SU-DHL-6 (cell line): ENCODE results near the gene UGT1A6.

Experiments
- EZH2phosphoT487 ChIP-seq: fragments of 200-600 bp; sonication (generic), shearing (Covaris generic); conservative IDR thresholded peaks from 2 replicates; pipeline ENCODE4 v1.6.1; 2018; ENCODE audit warnings: mild to moderate bottlenecking, antibody characterized with exemption, low read length, moderate library complexity, mixed read lengths
- TF ChIP-seq, protein P1 (sequence below): fragments of 200-600 bp; sonication (generic); IDR thresholded peaks from one replicate; pipeline ENCODE4 v1.5.1; 2017; ENCODE audit warnings: antibody characterized with exemption, mild to moderate bottlenecking, low read length, moderate library complexity; ENCODE audit not compliant: insufficient read depth, poor library complexity, severe bottlenecking

DNA sequence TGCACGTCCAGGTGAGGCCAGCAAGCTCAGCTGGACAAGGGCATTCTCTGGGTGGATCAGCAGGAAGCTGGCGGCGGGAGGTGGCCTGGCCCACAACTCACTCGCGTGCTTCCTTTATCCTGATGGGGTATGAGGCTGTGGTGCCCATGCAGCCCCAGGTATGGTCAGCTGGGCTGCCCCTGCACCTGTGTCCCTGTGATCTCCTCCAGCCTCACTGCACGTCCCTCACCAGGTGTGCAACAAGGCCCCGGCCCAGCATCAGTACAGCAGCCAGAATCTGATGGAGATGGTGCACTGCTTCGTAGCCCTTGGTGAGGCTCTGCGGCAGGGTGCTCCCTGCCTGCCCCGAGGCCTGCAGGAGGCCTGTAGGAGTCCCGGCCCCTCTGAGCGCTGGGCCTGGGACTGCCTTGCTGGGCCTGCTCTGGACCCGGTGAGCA, 103.1 kb downstream of the UGT1A6 start:
- TF ChIP-seq, protein P1, sequence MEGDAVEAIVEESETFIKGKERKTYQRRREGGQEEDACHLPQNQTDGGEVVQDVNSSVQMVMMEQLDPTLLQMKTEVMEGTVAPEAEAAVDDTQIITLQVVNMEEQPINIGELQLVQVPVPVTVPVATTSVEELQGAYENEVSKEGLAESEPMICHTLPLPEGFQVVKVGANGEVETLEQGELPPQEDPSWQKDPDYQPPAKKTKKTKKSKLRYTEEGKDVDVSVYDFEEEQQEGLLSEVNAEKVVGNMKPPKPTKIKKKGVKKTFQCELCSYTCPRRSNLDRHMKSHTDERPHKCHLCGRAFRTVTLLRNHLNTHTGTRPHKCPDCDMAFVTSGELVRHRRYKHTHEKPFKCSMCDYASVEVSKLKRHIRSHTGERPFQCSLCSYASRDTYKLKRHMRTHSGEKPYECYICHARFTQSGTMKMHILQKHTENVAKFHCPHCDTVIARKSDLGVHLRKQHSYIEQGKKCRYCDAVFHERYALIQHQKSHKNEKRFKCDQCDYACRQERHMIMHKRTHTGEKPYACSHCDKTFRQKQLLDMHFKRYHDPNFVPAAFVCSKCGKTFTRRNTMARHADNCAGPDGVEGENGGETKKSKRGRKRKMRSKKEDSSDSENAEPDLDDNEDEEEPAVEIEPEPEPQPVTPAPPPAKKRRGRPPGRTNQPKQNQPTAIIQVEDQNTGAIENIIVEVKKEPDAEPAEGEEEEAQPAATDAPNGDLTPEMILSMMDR, result no peak
- TF ChIP-seq EZH2phosphoT487, result no peak
